ENCODE data around the gene GPATCH1. TPM values are rescaled to one million over a fixed set of nuclear protein-coding genes. Genes with fewer than 3 reads are reported as not detected.

Gene GPATCH1
- total and polyA plus RNA-seq, 9 of the 15 experiments (the other 6 are each of a cell fraction or from before 2014, with no cell fraction given) = 3.7 to 9.7 (median 7.7) TPM

DNA sequence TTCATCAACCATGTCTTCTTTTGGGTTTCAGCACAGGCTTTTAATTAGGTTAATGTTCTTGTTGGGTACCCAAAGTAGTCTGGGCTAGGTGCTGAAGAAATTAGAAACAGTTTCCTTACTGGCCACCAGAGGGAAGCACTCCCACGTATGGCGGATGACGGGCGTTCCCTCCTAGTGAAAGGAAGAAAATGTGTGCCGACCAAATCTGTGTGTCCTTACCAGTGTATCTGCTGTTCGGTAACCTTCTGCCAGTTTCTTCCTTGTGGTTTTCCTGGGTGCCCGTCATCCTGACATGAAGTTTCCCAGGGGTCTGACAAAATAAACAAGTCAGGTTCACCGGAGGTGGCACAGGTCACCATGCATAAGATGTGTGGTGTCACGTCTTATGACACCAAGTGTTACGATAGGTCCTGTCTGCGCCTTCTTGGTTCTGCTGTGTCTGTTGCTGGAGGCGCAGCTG is 45.0 kb downstream of the GPATCH1 start (continued):
- TF ChIP-seq, protein P1, sequence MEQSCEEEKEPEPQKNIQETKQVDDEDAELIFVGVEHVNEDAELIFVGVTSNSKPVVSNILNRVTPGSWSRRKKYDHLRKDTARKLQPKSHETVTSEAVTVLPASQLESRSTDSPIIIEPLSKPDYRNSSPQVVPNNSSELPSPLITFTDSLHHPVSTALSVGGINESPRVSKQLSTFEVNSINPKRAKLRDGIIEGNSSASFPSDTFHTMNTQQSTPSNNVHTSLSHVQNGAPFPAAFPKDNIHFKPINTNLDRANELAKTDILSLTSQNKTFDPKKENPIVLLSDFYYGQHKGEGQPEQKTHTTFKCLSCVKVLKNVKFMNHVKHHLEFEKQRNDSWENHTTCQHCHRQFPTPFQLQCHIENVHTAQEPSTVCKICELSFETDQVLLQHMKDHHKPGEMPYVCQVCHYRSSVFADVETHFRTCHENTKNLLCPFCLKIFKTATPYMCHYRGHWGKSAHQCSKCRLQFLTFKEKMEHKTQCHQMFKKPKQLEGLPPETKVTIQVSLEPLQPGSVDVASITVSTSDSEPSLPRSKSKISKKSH (CRISPR knock-in tag; IDR thresholded peaks at IDR 0.05) = no peak
- no peak for TF ChIP-seq CBFB (CRISPR knock-in tag; IDR thresholded peaks at IDR 0.05)
- TF ChIP-seq THRB (CRISPR knock-in tag; conservative IDR thresholded peaks at IDR 0.05) = no peak
- TF ChIP-seq ZNF785 (CRISPR knock-in tag; IDR thresholded peaks at IDR 0.05) = no peak
- peak in 1 of 2 experiments; percentile 24; a peak in 1 of 4 replicates for TF ChIP-seq MAZ (CRISPR knock-in tag; conservative IDR thresholded peaks at IDR 0.05 in 1 of 2, IDR thresholded peaks at IDR 0.05 in 1 of 2)
- TF ChIP-seq, protein P2, sequence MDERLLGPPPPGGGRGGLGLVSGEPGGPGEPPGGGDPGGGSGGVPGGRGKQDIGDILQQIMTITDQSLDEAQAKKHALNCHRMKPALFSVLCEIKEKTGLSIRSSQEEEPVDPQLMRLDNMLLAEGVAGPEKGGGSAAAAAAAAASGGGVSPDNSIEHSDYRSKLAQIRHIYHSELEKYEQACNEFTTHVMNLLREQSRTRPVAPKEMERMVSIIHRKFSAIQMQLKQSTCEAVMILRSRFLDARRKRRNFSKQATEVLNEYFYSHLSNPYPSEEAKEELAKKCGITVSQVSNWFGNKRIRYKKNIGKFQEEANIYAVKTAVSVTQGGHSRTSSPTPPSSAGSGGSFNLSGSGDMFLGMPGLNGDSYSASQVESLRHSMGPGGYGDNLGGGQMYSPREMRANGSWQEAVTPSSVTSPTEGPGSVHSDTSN (CRISPR knock-in tag; IDR thresholded peaks at IDR 0.05; ENCODE audit: low read depth) = no peak
- TF ChIP-seq, protein P2 (tag; conservative IDR thresholded peaks at IDR 0.05; ENCODE audit: low read depth) = no peak
- TF ChIP-seq CREBBP (IDR thresholded peaks at IDR 0.05; ENCODE audit: low read depth, low read length) = no peak
- no peak for TF ChIP-seq ATF7 (IDR thresholded peaks at IDR 0.05)
- TF ChIP-seq RAD21 (CRISPR knock-in tag; conservative IDR thresholded peaks at IDR 0.05 in 1 of 2, IDR thresholded peaks at IDR 0.05 in 1 of 2) = peak; percentile 52 to 75
- 0 out of 2 replicates have a peak, but pooled peaks have one; percentile 11 for TF ChIP-seq CREM (IDR thresholded peaks at IDR 0.05; ENCODE audit: low read depth)
- TF ChIP-seq CREB1 (IDR thresholded peaks at IDR 0.05) = no peak
- TF ChIP-seq CREB1 (CRISPR knock-in tag; IDR thresholded peaks at IDR 0.05) = no peak
- peak; percentile 76 for TF ChIP-seq SMC3 (conservative IDR thresholded peaks at IDR 0.05; ENCODE audit: insufficient read depth, low read depth, low read length)
- no peak for TF ChIP-seq ZNF655 (CRISPR knock-in tag; IDR thresholded peaks at IDR 0.05)
- no peak for TF ChIP-seq NUFIP1 (IDR thresholded peaks at IDR 0.05; ENCODE audit: partially characterized antibody)
- TF ChIP-seq, protein P3, sequence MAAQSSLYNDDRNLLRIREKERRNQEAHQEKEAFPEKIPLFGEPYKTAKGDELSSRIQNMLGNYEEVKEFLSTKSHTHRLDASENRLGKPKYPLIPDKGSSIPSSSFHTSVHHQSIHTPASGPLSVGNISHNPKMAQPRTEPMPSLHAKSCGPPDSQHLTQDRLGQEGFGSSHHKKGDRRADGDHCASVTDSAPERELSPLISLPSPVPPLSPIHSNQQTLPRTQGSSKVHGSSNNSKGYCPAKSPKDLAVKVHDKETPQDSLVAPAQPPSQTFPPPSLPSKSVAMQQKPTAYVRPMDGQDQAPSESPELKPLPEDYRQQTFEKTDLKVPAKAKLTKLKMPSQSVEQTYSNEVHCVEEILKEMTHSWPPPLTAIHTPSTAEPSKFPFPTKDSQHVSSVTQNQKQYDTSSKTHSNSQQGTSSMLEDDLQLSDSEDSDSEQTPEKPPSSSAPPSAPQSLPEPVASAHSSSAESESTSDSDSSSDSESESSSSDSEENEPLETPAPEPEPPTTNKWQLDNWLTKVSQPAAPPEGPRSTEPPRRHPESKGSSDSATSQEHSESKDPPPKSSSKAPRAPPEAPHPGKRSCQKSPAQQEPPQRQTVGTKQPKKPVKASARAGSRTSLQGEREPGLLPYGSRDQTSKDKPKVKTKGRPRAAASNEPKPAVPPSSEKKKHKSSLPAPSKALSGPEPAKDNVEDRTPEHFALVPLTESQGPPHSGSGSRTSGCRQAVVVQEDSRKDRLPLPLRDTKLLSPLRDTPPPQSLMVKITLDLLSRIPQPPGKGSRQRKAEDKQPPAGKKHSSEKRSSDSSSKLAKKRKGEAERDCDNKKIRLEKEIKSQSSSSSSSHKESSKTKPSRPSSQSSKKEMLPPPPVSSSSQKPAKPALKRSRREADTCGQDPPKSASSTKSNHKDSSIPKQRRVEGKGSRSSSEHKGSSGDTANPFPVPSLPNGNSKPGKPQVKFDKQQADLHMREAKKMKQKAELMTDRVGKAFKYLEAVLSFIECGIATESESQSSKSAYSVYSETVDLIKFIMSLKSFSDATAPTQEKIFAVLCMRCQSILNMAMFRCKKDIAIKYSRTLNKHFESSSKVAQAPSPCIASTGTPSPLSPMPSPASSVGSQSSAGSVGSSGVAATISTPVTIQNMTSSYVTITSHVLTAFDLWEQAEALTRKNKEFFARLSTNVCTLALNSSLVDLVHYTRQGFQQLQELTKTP (IDR thresholded peaks at IDR 0.05; ENCODE audit: low read depth in 1 of 2, partially characterized antibody in 2 of 2) = no peak

All from K562 (cell line).